Mesendoderm (in vitro differentiated cells): ENCODE data around the gene GEMIN4.

ENCODE experiments used
- DNase-seq: peaks from one replicate; pipeline ENCODE4 v3.0.0; 2013
- H2AK5ac ChIP-seq: 2 replicates; pipeline ENCODE4 v1.6.1; 2013; ENCODE audit warnings: low read length, inconsistent platforms
- H2BK120ac ChIP-seq: 2 replicates; pipeline ENCODE4 v1.6.1; 2013; ENCODE audit warnings: low read depth, mild to moderate bottlenecking, low read length, moderate library complexity, mixed read lengths
- H2BK15ac ChIP-seq: replicated peaks from 2 replicates; pipeline ENCODE4 v1.6.1; 2013; ENCODE audit warnings: low read depth, mild to moderate bottlenecking, moderate library complexity
- H2BK5ac ChIP-seq: 2 replicates; pipeline ENCODE4 v1.6.1; 2013; ENCODE audit warnings: low read length, inconsistent platforms
- H3K18ac ChIP-seq: 2 replicates; pipeline ENCODE4 v1.6.1; 2013; ENCODE audit warnings: mild to moderate bottlenecking, low read length, mixed read lengths
- H3K23ac ChIP-seq: one replicate; pipeline ENCODE4 v1.6.1; 2013; ENCODE audit warnings: low read length
- H3K27ac ChIP-seq: 2 replicates; pipeline ENCODE4 v1.5.1; 2013; ENCODE audit warnings: low read depth, mild to moderate bottlenecking, inconsistent platforms, low read length, moderate library complexity
- H3K27me3 ChIP-seq: 2 replicates; pipeline ENCODE4 v1.6.1; 2013; ENCODE audit warnings: low read length, control low read depth, mild to moderate bottlenecking, inconsistent platforms; ENCODE audit not compliant: insufficient read depth, poor library complexity
- H3K36me3 ChIP-seq: 2 replicates; pipeline ENCODE4 v1.6.1; 2013; ENCODE audit warnings: low read length, inconsistent platforms; ENCODE audit not compliant: control insufficient read depth, insufficient read depth
- H3K4ac ChIP-seq: one replicate; pipeline ENCODE4 v1.6.1; 2013; ENCODE audit warnings: low read depth, mild to moderate bottlenecking, low read length, moderate library complexity
- H3K4me1 ChIP-seq: 2 replicates; pipeline ENCODE4 v1.6.1; 2013; ENCODE audit warnings: low read depth, low read length, inconsistent platforms; ENCODE audit not compliant: control insufficient read depth
- H3K4me2 ChIP-seq: 2 replicates; pipeline ENCODE4 v1.6.1; 2013; ENCODE audit warnings: low read length
- H3K4me3 ChIP-seq: 2 replicates; pipeline ENCODE4 v1.5.1; 2013; ENCODE audit warnings: mild to moderate bottlenecking, low read length
- H3K56ac ChIP-seq: one replicate; pipeline ENCODE4 v1.6.1; 2013; ENCODE audit warnings: low read length
- H3K79me1 ChIP-seq: 2 replicates; pipeline ENCODE4 v1.6.1; 2013; ENCODE audit warnings: low read length, inconsistent platforms
- H3K79me2 ChIP-seq: 2 replicates; pipeline ENCODE4 v1.6.1; 2013; ENCODE audit warnings: mild to moderate bottlenecking, low read length; ENCODE audit not compliant: control insufficient read depth, insufficient read depth
- H3K9ac ChIP-seq: 2 replicates; pipeline ENCODE4 v1.6.1; 2013; ENCODE audit warnings: low read length, inconsistent platforms
- H4K5ac ChIP-seq: one replicate; pipeline ENCODE4 v1.6.1; 2013; ENCODE audit warnings: low read length
- H4K8ac ChIP-seq: one replicate; pipeline ENCODE4 v1.6.1; 2013; ENCODE audit warnings: low read depth, mild to moderate bottlenecking, control low read depth, low read length, moderate library complexity
- WGBS: extraction: QIAGEN DNeasy Blood & Tissue Kit; methylation state at CpG from one replicate; pipeline ENCODE4 v1.1.7; 2013; ENCODE audit warnings: low lambda C conversion rate, missing lambda C conversion rate; ENCODE audit not compliant: insufficient coverage; ENCODE audit errors: extremely low coverage; 5-methylcytosine and 5-hydroxymethylcytosine counted together

GEMIN4 gene

DNA sequence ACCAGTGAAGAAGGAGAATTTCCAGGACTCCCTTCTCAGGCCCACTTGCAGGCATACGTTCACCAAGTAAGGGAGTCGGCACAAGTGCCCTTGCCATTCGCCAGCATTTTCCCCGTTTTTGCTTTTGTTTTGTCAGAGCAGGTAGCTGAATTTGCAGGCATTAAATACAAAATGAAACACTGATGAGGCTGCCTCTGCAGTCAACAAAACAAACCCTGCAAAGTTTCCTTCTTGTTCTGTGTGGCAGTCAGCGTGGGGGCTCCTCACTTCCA is 22.2 kb upstream of the GEMIN4 start:
- Histone ChIP-seq H2BK15ac (no peak overlapping the region), H3K4me2 (no peak overlapping the region), H3K79me2 (peaks cover 2% of the 10 kb centered on the region), H3K27me3 (no peaks in the 10 kb centered on the region), H3K4me1 (no peaks in the 10 kb centered on the region), H3K4me3 (no peak overlapping the region), H3K36me3 (peaks cover 11% of the 10 kb centered on the region), H3K79me1 (peaks cover 3% of the 10 kb centered on the region), H3K23ac (no peak overlapping the region), H3K4ac (no peak overlapping the region), H4K8ac (no peak overlapping the region), H4K5ac (no peak overlapping the region), H2BK5ac (no peak overlapping the region), H3K18ac (no peak overlapping the region), H3K56ac (no peak overlapping the region), H2AK5ac (no peak overlapping the region), H3K27ac (no peak overlapping the region), H3K9ac (no peak overlapping the region), H2BK120ac (no peak overlapping the region)
- no CpG with 5 or more reads among the region's 5 CpGs for WGBS
- DNase-seq, result no peak

DNA sequence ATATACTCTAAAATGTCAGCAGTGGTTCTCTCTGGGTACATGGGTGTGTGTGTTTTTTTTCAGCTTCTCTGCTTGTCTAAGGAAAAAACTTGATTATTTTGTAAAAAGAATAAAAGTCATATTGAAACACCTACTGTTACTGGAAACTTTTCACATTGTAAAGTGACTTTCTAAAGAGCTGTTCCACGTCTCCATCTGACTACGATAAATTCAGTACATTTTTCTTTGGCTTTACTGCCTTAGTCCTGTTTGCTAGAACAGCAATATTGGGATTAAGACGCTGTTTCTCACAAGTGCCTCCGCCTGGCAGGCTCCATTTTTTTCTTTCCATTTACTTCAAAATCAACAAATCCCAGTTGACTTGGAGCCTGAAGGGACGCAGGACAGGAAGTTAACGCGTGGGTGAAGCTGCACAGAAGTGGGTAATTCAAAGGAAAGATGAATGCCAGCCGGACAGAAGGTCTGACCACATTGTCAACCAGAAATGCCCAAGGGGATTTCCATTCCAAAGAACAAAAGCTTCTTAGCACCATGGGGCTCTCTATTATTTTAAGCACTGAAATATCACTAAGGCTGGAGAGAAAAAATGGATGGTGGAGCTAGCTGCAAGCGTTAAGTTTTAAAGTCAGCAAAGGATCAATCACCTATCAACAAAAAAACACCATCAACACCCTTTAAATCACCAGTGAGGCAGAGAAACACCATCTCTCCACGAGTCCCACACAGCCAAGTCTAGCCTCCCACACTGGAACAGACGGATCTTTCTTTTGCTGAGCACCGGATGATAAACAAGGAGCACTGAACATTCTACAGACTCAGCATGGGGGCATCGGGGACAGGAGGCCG is 21.6 kb upstream of the GEMIN4 start:
- Histone ChIP-seq H4K8ac (no peak overlapping the region), H3K23ac (no peak overlapping the region), H3K4me2 (no peak overlapping the region), H3K9ac (no peak overlapping the region), H3K27ac (no peak overlapping the region), H3K36me3 (peaks cover 15% of the 10 kb centered on the region), H2BK120ac (no peak overlapping the region), H2BK15ac (no peak overlapping the region), H2AK5ac (no peak overlapping the region), H3K56ac (no peak overlapping the region), H4K5ac (no peak overlapping the region), H2BK5ac (no peak overlapping the region), H3K79me2 (peaks cover under 1% of the 10 kb centered on the region), H3K18ac (no peak overlapping the region), H3K79me1 (peaks cover 3% of the 10 kb centered on the region), H3K4ac (no peak overlapping the region), H3K27me3 (no peaks in the 10 kb centered on the region), H3K4me3 (no peak overlapping the region), H3K4me1 (no peaks in the 10 kb centered on the region)
- WGBS, result no CpG with 5 or more reads among the region's 14 CpGs
- DNase-seq, result no peak

DNA sequence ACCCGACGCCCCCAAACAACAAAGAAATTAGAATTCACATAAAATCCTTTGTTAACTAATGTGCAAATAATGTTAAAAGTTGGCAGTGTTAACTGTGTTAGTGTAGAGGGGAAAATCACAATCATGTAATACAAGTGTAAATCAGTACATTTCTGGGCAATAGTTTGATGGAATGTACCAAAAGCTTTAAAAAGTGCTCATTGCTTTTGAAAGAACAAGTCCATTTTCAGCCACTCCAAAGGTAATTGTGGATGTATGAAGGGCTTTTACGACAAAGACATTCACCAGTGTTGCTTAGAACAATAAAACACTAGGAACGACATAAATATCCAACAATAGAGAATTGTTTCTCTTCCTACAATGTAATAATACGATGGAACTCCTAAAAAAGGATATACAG is 21.0 kb upstream of the GEMIN4 start:
- no peak overlapping the region for H2BK5ac ChIP-seq
- no peaks in the 10 kb centered on the region for H3K4me1 ChIP-seq
- H3K27ac ChIP-seq, result no peak overlapping the region
- no peak overlapping the region for H4K8ac ChIP-seq
- H3K9ac ChIP-seq, result no peak overlapping the region
- H3K79me2 ChIP-seq, result no peaks in the 10 kb centered on the region
- no peak overlapping the region for H2BK15ac ChIP-seq
- H2BK120ac ChIP-seq, result no peak overlapping the region
- no peak for DNase-seq
- no peak overlapping the region for H2AK5ac ChIP-seq
- H3K18ac ChIP-seq, result no peak overlapping the region
- no peak overlapping the region for H3K4me2 ChIP-seq
- no peak overlapping the region for H3K4ac ChIP-seq
- H4K5ac ChIP-seq, result no peak overlapping the region
- H3K36me3 ChIP-seq, result peaks cover 11% of the 10 kb centered on the region
- H3K79me1 ChIP-seq, result peaks cover 3% of the 10 kb centered on the region
- WGBS, result no CpG with 5 or more reads among the region's 5 CpGs
- H3K23ac ChIP-seq, result no peak overlapping the region
- no peaks in the 10 kb centered on the region for H3K27me3 ChIP-seq
- H3K4me3 ChIP-seq, result no peak overlapping the region
- H3K56ac ChIP-seq, result no peak overlapping the region

DNA sequence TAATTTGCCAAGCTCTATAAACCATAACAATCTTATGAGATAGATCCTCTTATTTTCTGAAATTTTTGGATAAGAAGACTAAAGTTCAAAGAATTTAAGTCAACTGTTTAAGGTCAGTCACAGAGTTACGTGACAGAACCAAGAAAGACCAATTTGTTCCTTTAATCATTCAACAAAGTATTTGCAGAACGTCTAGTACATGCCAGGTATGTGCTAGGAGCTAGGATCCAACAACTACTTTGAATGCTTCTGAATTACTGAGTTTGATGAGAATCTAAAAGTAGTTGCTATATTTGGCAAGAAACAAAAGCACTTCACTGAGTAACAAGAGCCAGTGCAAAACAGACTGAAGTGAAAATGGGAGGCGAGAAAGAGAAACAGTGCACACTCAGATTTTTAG is 15.0 kb upstream of the GEMIN4 start:
- Histone ChIP-seq H2AK5ac (no peak overlapping the region), H3K9ac (no peak overlapping the region), H3K79me1 (no peaks in the 10 kb centered on the region), H3K4ac (no peak overlapping the region), H3K27ac (no peak overlapping the region), H3K36me3 (peaks cover 7% of the 10 kb centered on the region), H2BK15ac (no peak overlapping the region), H4K5ac (no peak overlapping the region), H2BK120ac (no peak overlapping the region), H3K79me2 (no peaks in the 10 kb centered on the region), H2BK5ac (no peak overlapping the region), H3K4me3 (no peak overlapping the region), H3K4me1 (no peaks in the 10 kb centered on the region), H3K56ac (no peak overlapping the region), H3K4me2 (no peak overlapping the region), H3K18ac (no peak overlapping the region), H3K23ac (no peak overlapping the region), H3K27me3 (no peaks in the 10 kb centered on the region), H4K8ac (no peak overlapping the region)
- DNase-seq, result no peak
- no CpG with 5 or more reads among the region's 3 CpGs for WGBS

DNA sequence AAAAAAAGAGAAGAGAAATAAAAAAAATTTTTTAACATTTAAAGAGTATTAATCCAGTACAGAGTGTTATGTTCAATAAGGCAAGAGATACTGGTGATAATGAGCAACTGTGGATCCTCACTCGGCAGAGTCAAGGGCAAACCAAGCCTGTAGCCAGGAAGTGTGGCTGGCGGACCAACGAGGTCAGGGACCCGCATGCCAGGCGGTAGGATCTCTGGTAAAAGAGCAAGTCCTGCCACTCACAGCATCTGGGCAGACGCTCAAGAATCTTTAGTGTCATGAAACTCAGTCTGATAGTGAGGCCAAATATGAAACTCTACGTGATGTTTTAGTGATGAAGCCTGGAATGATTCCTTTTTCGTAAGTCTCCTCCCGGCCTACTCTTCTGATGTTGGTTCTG is 8.3 kb upstream of the GEMIN4 start:
- Histone ChIP-seq H4K8ac (no peak overlapping the region), H3K4ac (no peak overlapping the region), H3K27me3 (no peaks in the 10 kb centered on the region), H3K9ac (no peak overlapping the region), H3K18ac (no peak overlapping the region), H3K27ac (no peak overlapping the region), H3K36me3 (peaks cover 8% of the 10 kb centered on the region), H3K23ac (no peak overlapping the region), H3K79me1 (no peaks in the 10 kb centered on the region), H2BK120ac (no peak overlapping the region), H3K79me2 (no peaks in the 10 kb centered on the region), H2BK5ac (no peak overlapping the region), H2AK5ac (no peak overlapping the region), H4K5ac (no peak overlapping the region), H3K56ac (no peak overlapping the region), H3K4me2 (no peak overlapping the region), H3K4me1 (no peaks in the 10 kb centered on the region), H2BK15ac (no peak overlapping the region), H3K4me3 (no peak overlapping the region)
- DNase-seq, result no peak
- no CpG with 5 or more reads among the region's 9 CpGs for WGBS

DNA sequence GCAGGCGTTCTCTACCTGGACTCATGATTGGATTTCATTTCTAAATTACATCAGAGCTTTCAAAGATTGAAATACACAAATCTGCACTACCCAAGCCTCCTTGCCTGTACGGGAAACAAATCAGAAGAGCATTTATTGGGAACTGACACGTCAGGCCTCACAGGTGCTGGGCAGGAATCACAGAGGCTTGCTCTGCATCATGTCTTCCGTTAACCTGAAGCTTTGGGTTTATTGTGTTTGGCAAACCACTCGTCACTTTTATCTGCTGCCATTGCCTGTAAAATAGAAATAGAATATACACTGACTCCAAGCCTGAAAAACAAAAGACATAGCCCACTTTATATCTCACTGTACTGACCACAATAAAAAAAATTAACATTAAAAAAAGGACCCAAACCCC is 7.9 kb upstream of the GEMIN4 start:
- Histone ChIP-seq H4K5ac (no peak overlapping the region), H3K36me3 (peaks cover 8% of the 10 kb centered on the region), H2BK5ac (no peak overlapping the region), H3K27me3 (no peaks in the 10 kb centered on the region), H3K79me2 (no peaks in the 10 kb centered on the region), H3K4me1 (no peaks in the 10 kb centered on the region), H3K4me2 (no peak overlapping the region), H4K8ac (no peak overlapping the region), H3K18ac (no peak overlapping the region), H3K56ac (no peak overlapping the region), H3K23ac (no peak overlapping the region), H3K4me3 (no peak overlapping the region), H2BK120ac (no peak overlapping the region), H2BK15ac (no peak overlapping the region), H3K9ac (no peak overlapping the region), H3K27ac (no peak overlapping the region), H3K79me1 (no peaks in the 10 kb centered on the region), H2AK5ac (no peak overlapping the region), H3K4ac (no peak overlapping the region)
- no peak for DNase-seq
- WGBS, result no CpG with 5 or more reads among the region's 5 CpGs
